ENCODE results near the gene ADGRG2.

DNA sequence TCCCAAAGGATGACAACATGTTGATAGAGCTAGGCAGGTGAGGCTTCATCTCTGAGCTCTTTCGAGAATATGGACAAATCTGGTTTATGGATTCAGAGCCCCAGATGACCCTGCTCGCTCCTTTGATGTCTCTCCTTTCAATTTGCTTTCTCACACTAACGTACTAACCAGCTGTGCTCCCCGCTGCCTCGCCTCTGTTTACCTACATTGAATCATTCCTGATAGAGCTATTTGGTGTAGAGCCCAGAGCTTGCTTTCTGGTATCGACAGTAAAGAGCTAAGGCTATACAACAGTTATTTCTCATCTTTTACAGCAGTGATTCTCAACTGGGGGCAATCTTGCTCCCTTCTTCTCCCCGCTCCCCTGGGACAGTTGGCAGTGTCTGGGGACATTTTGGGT lies 129.4 kb downstream of the ADGRG2 start:
- TF ChIP-seq EZH2 (IDR thresholded peaks at IDR 0.05; ENCODE audit: borderline replicate concordance): no peak
- TF ChIP-seq, protein P1, sequence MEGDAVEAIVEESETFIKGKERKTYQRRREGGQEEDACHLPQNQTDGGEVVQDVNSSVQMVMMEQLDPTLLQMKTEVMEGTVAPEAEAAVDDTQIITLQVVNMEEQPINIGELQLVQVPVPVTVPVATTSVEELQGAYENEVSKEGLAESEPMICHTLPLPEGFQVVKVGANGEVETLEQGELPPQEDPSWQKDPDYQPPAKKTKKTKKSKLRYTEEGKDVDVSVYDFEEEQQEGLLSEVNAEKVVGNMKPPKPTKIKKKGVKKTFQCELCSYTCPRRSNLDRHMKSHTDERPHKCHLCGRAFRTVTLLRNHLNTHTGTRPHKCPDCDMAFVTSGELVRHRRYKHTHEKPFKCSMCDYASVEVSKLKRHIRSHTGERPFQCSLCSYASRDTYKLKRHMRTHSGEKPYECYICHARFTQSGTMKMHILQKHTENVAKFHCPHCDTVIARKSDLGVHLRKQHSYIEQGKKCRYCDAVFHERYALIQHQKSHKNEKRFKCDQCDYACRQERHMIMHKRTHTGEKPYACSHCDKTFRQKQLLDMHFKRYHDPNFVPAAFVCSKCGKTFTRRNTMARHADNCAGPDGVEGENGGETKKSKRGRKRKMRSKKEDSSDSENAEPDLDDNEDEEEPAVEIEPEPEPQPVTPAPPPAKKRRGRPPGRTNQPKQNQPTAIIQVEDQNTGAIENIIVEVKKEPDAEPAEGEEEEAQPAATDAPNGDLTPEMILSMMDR (IDR thresholded peaks at IDR 0.05; ENCODE audit: poor library complexity): no peak
- TF ChIP-seq EZH2phosphoT487 (IDR thresholded peaks at IDR 0.05; ENCODE audit: low read depth, severe bottlenecking, unreplicated experiment): no peak
